ENCODE measurements around the gene PGS1. TPM values are rescaled to one million over a fixed set of nuclear protein-coding genes. Genes with fewer than 3 reads are reported as not detected.
A peak's percentile ranks its signal among the peaks of the same experiment; 100 is the strongest.

The PGS1 gene
- total RNA-seq, 2 experiments from 2014 or later: 75.8 to 78.1 TPM

DNA sequence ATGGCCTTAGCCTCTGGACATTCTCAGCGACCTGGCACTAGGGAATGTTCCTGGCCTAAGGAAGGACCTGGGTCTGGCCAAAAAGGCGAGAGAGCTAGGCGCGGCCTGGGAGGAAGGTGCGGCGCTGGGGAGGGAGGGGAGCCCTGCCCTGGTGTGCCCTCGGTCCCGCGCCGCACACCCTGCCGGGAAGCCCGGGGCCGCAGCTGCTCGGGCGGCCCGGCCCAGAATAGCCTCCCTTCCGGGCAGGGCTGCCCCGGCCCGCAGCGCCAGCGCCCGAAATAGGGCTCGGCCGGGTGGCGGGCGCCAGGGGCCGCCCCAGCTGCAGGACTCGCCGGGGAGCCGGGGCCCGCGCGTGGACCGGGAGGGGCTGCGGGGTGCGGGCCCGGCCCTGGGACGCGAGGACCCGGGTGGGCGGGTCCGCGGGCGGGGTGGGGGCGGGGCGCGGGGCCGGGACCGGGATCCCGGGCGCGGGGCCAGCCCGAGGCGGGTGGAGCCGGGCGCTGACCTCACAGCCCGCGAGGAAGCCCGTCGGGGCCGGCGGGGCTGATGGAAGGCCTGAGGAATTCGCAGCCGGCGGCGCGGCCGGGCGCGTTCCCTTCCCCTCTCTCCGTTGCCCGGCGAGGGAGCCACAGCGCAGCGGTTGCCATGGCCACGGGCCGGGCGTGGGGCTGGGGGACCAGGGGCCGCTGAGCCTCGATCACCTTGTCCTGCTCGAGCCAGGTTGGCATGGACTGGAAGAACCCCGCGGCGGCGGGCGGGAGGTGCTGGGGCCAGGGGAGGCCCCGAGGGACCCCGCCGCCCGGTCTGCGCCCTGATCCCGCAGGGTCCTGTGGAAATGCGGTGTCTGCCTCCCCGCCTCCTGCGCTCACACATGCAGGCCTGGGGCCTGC lies 36.6 kb upstream of the PGS1 start:
- intact Hi-C loops (cut with micrococcal nuclease): loop anchor here (5.0 kb wide), 2 partner anchors 50 to 90 kb away; no protein-coding TSS in a partner anchor
- POLR2A ChIA-PET: interaction anchor here (1.1 kb wide), 1 partner anchor 20 kb away, joined by 3 read pairs; no protein-coding TSS in a partner anchor
- no peak for DNase-seq
- peaks cover 1% of the 10 kb centered on the region for H3K27me3 Mint-ChIP-seq
- no peaks in the 10 kb centered on the region for H3K9me3 Mint-ChIP-seq
- no peak overlapping the region for H3K27ac Mint-ChIP-seq
- H3K4me3 Mint-ChIP-seq: no peak overlapping the region
- H3K36me3 Mint-ChIP-seq: no peaks in the 10 kb centered on the region
- CTCF ChIA-PET: interaction anchor here (1.1 kb wide), 2 partner anchors 27 to 53 kb away, joined by 3 read pairs; no protein-coding TSS in a partner anchor
- peaks cover 74% of the 10 kb centered on the region for H3K4me1 Mint-ChIP-seq (ENCODE audit: low read depth)

DNA sequence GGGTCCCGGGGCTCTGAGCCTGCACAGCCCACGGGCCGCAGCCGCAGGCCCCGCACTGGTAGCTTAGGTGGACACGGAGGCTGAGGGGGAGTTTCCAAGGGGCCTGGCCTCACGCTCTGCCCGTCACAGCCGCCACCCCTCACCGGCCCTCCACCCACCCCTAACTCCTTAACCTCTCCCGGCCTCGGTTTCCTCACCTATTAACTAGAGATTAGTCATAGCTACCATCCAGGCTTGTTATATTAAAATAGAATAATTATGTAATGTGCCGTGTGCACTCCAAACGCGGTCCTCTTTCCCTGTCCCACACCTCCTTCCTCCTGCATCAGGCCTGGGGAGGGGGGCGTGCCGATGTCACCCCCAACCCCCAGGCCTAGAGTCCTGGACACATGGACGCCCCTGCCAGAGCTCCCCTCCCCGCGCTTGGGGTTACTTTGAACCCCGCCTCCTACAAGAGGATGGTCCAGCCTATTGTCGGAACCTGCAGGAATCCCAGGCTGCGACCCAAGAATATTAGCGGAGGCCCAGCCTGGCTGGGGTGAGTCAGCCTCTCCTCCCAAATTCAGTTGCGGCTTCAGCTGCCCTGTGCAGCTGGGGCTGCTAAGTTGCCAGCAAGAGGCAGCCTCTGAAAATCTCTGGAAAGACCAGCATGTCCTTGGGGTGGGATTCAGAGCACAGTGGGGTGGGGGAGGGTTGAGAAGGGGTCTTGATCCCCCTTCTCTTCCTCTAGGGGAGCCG lies 35.8 kb upstream of the PGS1 start:
- Mint-ChIP-seq H3K27me3 (peaks cover 1% of the 10 kb centered on the region), H3K36me3 (no peaks in the 10 kb centered on the region), H3K4me3 (peak overlapping the region; percentile 69), H3K4me1 (ENCODE audit: low read depth) (peaks cover 76% of the 10 kb centered on the region), H3K9me3 (no peaks in the 10 kb centered on the region), H3K27ac (peak overlapping the region; percentile 92)
- ChIA-PET POLR2A (interaction anchor here (1.1 to 2.3 kb wide), 2 partner anchors 19 to 37 kb away, joined by 3 to 10 read pairs; no protein-coding TSS in a partner anchor), CTCF (interaction anchor here (0.6 to 1.6 kb wide), 3 partner anchors 52 to 80 kb away, joined by 3 to 4 read pairs (median 3); no protein-coding TSS in a partner anchor)
- intact Hi-C loops (cut with micrococcal nuclease): loop anchor here (5.0 kb wide), 2 partner anchors 50 to 90 kb away; no protein-coding TSS in a partner anchor
- DNase-seq: no peak

DNA sequence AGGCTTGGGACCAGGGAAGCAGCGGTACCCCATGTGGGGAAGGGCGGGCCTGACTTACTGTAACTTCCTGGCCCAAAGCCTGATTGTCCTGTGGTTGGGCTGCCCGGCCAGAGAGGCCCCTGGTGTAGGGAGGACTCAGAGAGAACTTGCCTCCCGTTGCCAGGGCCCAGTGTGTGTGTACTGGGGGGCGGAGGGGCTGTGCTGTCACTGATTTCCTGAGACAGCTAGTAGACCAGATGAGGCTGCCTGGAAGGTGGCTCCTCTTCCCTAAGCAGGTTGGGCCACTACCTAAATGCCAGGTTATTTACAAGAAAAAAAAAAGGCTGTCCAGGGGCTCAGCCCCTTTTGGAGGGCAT lies 35.3 kb upstream of the PGS1 start:
- Mint-ChIP-seq H3K4me3 (peak overlapping the region; percentile 69), H3K27me3 (peaks cover 1% of the 10 kb centered on the region), H3K4me1 (ENCODE audit: low read depth) (peaks cover 80% of the 10 kb centered on the region), H3K9me3 (no peaks in the 10 kb centered on the region), H3K36me3 (no peaks in the 10 kb centered on the region), H3K27ac (peak overlapping the region; percentile 92)
- peak; percentile 49 for DNase-seq
- intact Hi-C loops (cut with micrococcal nuclease): loop anchor here (5.0 kb wide), 2 partner anchors 51 to 91 kb away; no protein-coding TSS in a partner anchor
- ChIA-PET POLR2A (interaction anchor here (0.6 to 2.3 kb wide), 7 partner anchors 18 to 382 kb away, joined by 3 to 10 read pairs (median 3); no protein-coding TSS in a partner anchor), CTCF (interaction anchor here (1.0 to 1.6 kb wide), 8 partner anchors 12 to 92 kb away, joined by 3 to 9 read pairs (median 4); no protein-coding TSS in a partner anchor)

DNA sequence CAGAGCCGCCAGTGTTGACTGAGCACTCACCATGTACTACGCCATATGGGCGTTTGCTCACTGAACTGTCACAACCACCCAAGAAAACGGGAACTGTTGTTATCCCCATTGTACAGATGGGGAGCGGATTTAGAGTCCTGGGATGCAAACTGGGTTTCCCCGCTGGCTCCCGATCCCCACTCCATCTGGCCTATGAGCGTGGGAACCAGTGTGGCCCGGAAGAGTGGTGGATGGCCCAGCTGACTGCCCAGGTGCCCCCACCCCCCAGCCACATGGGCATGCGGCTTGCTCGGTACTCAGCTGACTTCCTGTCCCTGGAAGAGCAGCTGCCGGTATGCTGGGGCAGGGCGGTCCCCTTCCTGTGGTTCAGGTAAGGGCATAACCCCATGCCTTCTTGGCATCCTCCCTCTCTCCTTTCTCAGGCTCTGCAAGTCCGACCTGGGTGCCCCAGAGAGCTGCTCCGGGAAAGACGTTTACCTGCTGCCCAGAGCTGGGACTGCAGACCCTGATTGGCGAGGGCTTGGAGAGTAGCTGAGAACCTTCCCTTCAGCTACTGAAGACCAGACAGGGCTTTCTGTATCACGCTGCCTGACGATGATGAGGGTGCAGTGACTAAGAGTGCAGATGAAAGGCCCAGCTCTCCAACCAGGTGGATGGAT lies 34.8 kb upstream of the PGS1 start:
- ChIA-PET POLR2A (interaction anchor here (0.6 to 2.3 kb wide), 8 partner anchors 18 to 382 kb away, joined by 3 to 10 read pairs (median 3); no protein-coding TSS in a partner anchor), CTCF (interaction anchor here (0.9 to 1.6 kb wide), 10 partner anchors 9 to 93 kb away, joined by 3 to 9 read pairs (median 5); no protein-coding TSS in a partner anchor)
- peak overlapping the region; percentile 69 for H3K4me3 Mint-ChIP-seq
- peaks cover 81% of the 10 kb centered on the region for H3K4me1 Mint-ChIP-seq (ENCODE audit: low read depth)
- intact Hi-C loops (cut with micrococcal nuclease): loop anchor here (1.0 to 5.0 kb wide), 3 partner anchors 13 to 91 kb away; no protein-coding TSS in a partner anchor
- peak overlapping the region; percentile 92 for H3K27ac Mint-ChIP-seq
- no peaks in the 10 kb centered on the region for H3K9me3 Mint-ChIP-seq
- H3K36me3 Mint-ChIP-seq: no peaks in the 10 kb centered on the region
- peaks cover 1% of the 10 kb centered on the region for H3K27me3 Mint-ChIP-seq
- DNase-seq: peak; percentile 89

DNA sequence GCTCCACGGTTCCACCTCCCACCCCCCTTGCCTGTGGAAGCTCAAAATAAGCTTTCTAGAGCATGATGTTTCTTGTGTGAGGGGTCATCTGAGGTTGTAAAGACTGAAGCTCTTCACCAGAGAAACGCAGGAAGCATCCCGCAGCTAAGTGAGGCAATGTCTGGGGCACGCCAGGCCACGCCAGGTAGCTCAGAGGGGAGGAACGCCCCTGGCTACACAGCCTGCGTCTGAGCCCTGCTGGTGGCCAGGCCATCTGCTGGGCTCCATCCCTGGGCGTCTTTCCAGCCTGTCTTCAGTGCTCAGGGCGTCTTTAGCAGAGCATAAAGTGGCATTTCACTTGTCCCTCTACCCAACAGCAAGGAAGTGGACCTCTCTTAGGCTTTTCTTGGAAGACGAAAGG lies 33.8 kb upstream of the PGS1 start:
- H3K4me3 Mint-ChIP-seq: no peak overlapping the region

DNA sequence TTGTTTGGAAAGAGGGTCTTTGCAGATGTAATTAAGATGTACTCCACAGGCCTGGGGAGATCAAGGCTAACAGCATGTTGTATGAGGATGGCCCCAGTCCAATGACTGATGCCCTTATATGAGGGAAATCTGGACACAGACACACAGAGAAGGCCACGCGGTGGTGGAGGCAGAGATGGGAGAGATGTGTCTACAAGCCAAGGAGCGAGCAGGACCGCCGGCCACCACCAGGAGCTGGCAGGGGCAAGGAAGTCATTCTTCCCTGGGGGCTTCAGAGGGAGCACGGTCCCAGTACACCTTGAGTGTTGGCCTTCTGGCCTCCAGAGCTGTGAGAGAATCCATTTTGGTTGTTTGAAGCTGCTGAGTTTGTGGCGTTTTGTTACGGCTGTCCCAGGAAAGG lies 33.3 kb upstream of the PGS1 start:
- H3K27ac Mint-ChIP-seq: peak overlapping the region; percentile 58
- intact Hi-C loops (cut with micrococcal nuclease): no loop called here
- H3K27me3 Mint-ChIP-seq: peaks cover 1% of the 10 kb centered on the region
- no peak overlapping the region for H3K4me3 Mint-ChIP-seq
- no peaks in the 10 kb centered on the region for H3K36me3 Mint-ChIP-seq
- DNase-seq: no peak
- ChIA-PET POLR2A (no interaction called here), CTCF (interaction anchor here (1.2 to 1.6 kb wide), 3 partner anchors 10 to 29 kb away, joined by 3 to 7 read pairs (median 6); no protein-coding TSS in a partner anchor)
- H3K9me3 Mint-ChIP-seq: no peaks in the 10 kb centered on the region
- H3K4me1 Mint-ChIP-seq (ENCODE audit: low read depth): peaks cover 76% of the 10 kb centered on the region

More for the DNA sequence above, 33.8 kb upstream of the PGS1 start:
- CTCF ChIA-PET: interaction anchor here (1.2 to 1.6 kb wide), 6 partner anchors 10 to 94 kb away, joined by 3 to 9 read pairs (median 6); no protein-coding TSS in a partner anchor
- H3K27me3 Mint-ChIP-seq: peaks cover 1% of the 10 kb centered on the region
- intact Hi-C loops (cut with micrococcal nuclease): loop anchor here (1.0 to 5.0 kb wide), 3 partner anchors 12 to 92 kb away; no protein-coding TSS in a partner anchor
- no peak for DNase-seq
- peak overlapping the region; percentile 58 for H3K27ac Mint-ChIP-seq
- no peaks in the 10 kb centered on the region for H3K9me3 Mint-ChIP-seq
- H3K4me1 Mint-ChIP-seq (ENCODE audit: low read depth): peaks cover 76% of the 10 kb centered on the region
- POLR2A ChIA-PET: interaction anchor here (1.0 to 2.3 kb wide), 2 partner anchors 35 to 41 kb away, joined by 3 to 10 read pairs; no protein-coding TSS in a partner anchor
- no peaks in the 10 kb centered on the region for H3K36me3 Mint-ChIP-seq

DNA sequence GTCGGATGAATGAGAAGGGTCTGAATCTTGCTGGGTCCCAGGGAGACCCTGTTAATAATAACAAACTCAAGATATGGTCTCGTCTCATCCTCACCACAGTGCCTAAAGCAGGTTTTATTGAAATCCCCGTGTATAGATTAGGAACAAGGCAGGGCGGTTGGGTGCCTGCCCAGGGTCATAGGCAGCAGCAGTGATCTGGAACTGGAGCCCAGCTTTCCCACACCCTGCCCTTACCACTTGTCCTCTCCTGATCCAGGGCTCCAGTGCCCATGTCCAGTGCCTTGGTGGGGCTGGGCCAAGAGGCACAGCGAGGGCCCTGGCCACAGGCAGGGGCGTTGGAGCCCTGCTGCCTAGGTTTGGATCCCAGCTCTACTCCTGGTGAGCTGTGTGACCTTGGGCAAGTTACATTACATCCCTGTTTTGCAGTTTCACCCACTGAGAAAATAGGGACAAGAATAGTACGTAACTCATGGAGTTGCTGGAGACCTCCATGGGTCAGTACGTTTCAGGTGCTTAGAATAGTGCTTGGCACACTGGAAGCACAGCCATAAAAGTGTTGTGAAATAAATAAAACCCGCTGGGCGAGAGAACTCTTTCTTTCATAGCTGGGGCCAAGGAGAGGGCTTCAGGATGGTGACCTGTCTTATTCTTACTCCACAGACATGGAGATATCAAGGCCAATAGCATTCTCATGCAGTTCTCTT lies 32.5 kb upstream of the PGS1 start:
- POLR2A ChIA-PET: interaction anchor here (0.7 kb wide), 1 partner anchor 14 kb away, joined by 3 read pairs; the partner anchor contains the start of gene SOCS3
- Mint-ChIP-seq H3K27me3 (no peaks in the 10 kb centered on the region), H3K36me3 (no peaks in the 10 kb centered on the region), H3K9me3 (no peaks in the 10 kb centered on the region), H3K27ac (no peak overlapping the region), H3K4me1 (ENCODE audit: low read depth) (peaks cover 73% of the 10 kb centered on the region), H3K4me3 (no peak overlapping the region)
- intact Hi-C loops (cut with micrococcal nuclease): no loop called here
- DNase-seq: no peak
- CTCF ChIA-PET: interaction anchor here (0.6 to 1.4 kb wide), 3 partner anchors 9 to 13 kb away, joined by 3 to 7 read pairs (median 4); no protein-coding TSS in a partner anchor

DNA sequence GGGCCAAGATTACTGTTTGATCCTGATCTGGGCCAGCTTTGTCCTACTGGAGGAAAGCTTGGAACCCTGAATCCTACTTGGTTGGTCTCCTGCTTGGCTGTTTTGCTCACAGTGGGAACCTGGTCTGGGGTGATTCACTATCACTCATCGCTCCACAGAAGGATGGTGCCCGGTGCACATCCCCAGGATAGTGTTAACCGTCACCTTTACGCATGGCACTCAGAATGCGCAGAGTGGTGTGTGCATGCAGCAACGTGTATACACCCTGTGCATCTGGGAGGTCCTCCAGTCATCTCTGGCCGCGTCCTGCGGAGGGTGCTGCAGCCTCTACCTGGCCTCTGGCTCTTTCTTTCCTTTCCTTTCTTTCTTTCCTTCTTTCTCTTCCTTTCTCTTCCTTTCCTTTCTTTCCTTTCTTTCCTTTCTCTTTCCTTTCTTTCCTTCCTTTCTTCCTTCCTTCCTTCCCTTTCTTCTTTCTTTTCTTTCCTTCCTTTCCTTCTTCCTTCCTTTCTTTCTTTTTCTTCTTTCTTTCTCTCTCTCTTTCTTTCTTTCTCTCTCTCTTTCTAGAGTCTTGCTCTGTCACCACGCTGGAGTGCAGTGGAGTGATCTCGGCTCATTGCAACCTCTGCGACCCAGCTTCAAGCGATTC lies 31.7 kb upstream of the PGS1 start:
- CTCF ChIA-PET: interaction anchor here (0.6 to 1.4 kb wide), 2 partner anchors 8 to 12 kb away, joined by 3 to 4 read pairs; no protein-coding TSS in a partner anchor
- H3K4me1 Mint-ChIP-seq (ENCODE audit: low read depth): peaks cover 75% of the 10 kb centered on the region

DNA sequence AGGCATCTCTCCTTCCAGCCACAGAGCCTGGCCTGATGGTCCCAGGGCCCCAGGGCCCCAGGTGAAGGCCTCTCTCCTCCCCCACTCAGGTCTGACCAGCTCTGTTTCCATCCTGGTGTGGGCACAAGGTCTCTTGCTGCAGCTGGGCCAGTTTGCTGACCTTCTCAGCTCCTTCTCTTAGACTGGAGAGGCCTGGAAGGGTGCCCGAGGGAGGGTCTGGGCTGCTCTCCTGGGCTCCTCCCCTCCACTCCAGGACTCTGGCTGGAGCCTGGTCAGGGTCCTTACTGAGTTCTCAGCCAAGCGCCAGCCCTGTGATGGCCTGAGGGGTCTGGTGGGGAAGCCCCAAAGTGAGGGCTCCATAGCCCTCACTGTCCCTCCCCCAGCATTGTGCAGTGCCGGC lies 31.0 kb upstream of the PGS1 start:
- DNase-seq: no peak
- no peak overlapping the region for H3K27ac Mint-ChIP-seq
- H3K36me3 Mint-ChIP-seq: no peaks in the 10 kb centered on the region
- H3K9me3 Mint-ChIP-seq: no peaks in the 10 kb centered on the region
- H3K27me3 Mint-ChIP-seq: no peaks in the 10 kb centered on the region
- intact Hi-C loops (cut with micrococcal nuclease): no loop called here
- CTCF ChIA-PET: no interaction called here
- POLR2A ChIA-PET: interaction anchor here (0.8 to 1.9 kb wide), 2 partner anchors 10 to 12 kb away, joined by 3 to 6 read pairs; partner anchors contain the start of gene SOCS3
- H3K4me3 Mint-ChIP-seq: no peak overlapping the region
- H3K4me1 Mint-ChIP-seq (ENCODE audit: low read depth): peaks cover 80% of the 10 kb centered on the region

More for the DNA sequence above, 31.7 kb upstream of the PGS1 start:
- no peak overlapping the region for H3K4me3 Mint-ChIP-seq
- POLR2A ChIA-PET: interaction anchor here (0.7 kb wide), 1 partner anchor 13 kb away, joined by 3 read pairs; the partner anchor contains the start of gene SOCS3
- intact Hi-C loops (cut with micrococcal nuclease): no loop called here
- DNase-seq: no peak
- H3K27ac Mint-ChIP-seq: no peak overlapping the region
- H3K36me3 Mint-ChIP-seq: no peaks in the 10 kb centered on the region
- H3K9me3 Mint-ChIP-seq: no peaks in the 10 kb centered on the region
- H3K27me3 Mint-ChIP-seq: no peaks in the 10 kb centered on the region
